Colonic mucosa (tissue), 4 donors: ENCODE data around the gene CBLN1. TPM values are rescaled to one million over a fixed set of nuclear protein-coding genes. Genes with fewer than 3 reads are reported as not detected.

Experiments
- DNase-seq: peaks from one replicate; pipeline ENCODE4 v3.0.0-alpha.2; 2020
- H3K27ac ChIP-seq: fragments of 200-600 bp; one replicate; pipeline ENCODE4 v1.8.0; 2021
- H3K27me3 ChIP-seq: fragments of 200-600 bp; one replicate; pipeline ENCODE4 v1.8.0; 2021
- H3K36me3 ChIP-seq: fragments of 200-600 bp; one replicate; pipeline ENCODE4 v1.8.0; 2021
- H3K4me1 ChIP-seq: fragments of 200-600 bp; one replicate; pipeline ENCODE4 v1.8.0; 2021; ENCODE audit warnings: mild to moderate bottlenecking
- H3K4me3 ChIP-seq: fragments of 200-600 bp; one replicate; pipeline ENCODE4 v1.8.0; 2021
- H3K9ac ChIP-seq, 2 donors: one replicate each; pipeline ENCODE4 v1.7.0; 2013; ENCODE audit warnings: control low read depth in 2 of 2, low read depth in 2 of 2, low read length in 2 of 2
- H3K9me3 ChIP-seq: fragments of 200-600 bp; one replicate; pipeline ENCODE4 v1.8.0; 2021
- intact Hi-C: fragments of 100-400 bp; cut with DNase I; formaldehyde crosslinking; loops from one replicate; pipeline ENCODE4 v1.14.1; 2022
- total RNA-seq, 2 donors: library from RNA; stranded (reverse); fragmentation: NEBNext Ultra II Directional in 1 of 2; extraction: Animal tissue kit (Norgen Biotek cat#: 25700) in 1 of 2; gene quantifications; one replicate each; pipeline ENCODE4 v1.2.1, GENCODE V29; 2021
- TF ChIP-seq, protein P1 (sequence below): fragments of 200-600 bp; IDR thresholded peaks from one replicate; pipeline ENCODE4 v1.8.0; 2022; ENCODE audit warnings: antibody characterized with exemption, mild to moderate bottlenecking
- donor health status: healthy.
- donor health status: DM: no; HTN: no; CAD: no.
- donor health status: DM: no; HTN: no; CAD: no.

The CBLN1 gene
- total RNA-seq, result under 1 TPM; 0.45 to 0.62 TPM

DNA sequence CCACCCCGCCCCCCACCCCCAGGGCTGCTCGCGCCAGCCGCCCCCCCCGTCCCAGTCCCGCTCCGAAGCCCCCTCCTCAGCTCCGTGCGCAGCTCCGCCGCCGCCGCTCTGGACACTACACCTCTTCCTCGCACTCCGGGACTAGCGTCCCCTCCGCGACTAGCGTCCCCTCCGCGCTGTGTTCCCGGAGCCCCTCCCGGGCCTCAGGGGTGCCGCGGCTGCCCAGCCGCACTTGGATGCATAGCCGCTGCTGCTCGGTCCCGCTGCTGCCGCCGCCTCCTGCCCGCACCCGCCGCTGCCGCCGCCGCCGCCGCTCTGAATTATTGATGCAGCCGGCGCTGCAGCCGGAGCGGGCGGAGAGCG is at the start of gene CBLN1:
TSS of gene CBLN1 (minus strand) at position 359 of the 363 bp plus-strand sequence. CDS start 373 bp downstream, outside the sequence.
- DNase-seq, result no peak
- Histone ChIP-seq H3K4me1 (peaks cover 10% of the 10 kb centered on the region), H3K27ac (peak within 1 kb of the TSS; percentile 80)

DNA sequence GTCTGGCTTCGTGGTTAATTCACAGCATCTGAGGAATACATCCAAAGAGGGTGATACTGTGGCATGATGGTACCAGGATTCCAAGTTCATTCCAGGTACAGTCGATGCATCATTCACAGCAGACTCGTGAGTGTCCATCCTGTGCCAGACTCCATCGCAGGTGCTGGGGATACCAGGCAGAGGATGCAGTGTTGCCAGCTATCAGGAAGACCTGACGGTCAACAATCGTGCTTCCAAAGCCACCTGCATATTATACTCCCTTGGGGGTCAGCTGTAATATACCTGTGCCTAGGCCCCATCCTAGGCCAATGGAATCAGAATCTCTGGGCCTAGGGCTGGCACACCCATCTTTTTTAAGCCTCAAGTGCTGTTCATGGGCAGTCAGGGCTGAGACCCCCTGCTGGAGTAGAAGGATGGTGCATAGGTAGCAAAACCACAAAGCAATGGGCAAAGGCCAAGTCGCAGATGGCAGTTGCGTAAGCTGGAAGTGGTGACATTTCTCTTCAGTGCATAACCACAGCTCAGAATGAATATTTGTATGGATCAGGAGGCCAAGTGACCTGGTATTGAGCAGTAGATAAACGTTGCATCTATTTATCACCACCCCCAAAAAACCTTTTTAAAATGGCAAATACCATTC is 49.0 kb upstream of the CBLN1 start:
- Histone ChIP-seq H3K4me3 (no peak overlapping the region), H3K27ac (no peak overlapping the region), H3K36me3 (no peaks in the 10 kb centered on the region), H3K27me3 (no peaks in the 10 kb centered on the region), H3K9me3 (no peaks in the 10 kb centered on the region), H3K9ac (no peak overlapping the region), H3K4me1 (no peaks in the 10 kb centered on the region)
- no peak for DNase-seq
- intact Hi-C loops, result no loop called here
- TF ChIP-seq, protein P1, sequence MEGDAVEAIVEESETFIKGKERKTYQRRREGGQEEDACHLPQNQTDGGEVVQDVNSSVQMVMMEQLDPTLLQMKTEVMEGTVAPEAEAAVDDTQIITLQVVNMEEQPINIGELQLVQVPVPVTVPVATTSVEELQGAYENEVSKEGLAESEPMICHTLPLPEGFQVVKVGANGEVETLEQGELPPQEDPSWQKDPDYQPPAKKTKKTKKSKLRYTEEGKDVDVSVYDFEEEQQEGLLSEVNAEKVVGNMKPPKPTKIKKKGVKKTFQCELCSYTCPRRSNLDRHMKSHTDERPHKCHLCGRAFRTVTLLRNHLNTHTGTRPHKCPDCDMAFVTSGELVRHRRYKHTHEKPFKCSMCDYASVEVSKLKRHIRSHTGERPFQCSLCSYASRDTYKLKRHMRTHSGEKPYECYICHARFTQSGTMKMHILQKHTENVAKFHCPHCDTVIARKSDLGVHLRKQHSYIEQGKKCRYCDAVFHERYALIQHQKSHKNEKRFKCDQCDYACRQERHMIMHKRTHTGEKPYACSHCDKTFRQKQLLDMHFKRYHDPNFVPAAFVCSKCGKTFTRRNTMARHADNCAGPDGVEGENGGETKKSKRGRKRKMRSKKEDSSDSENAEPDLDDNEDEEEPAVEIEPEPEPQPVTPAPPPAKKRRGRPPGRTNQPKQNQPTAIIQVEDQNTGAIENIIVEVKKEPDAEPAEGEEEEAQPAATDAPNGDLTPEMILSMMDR, result no peak

More for the DNA sequence above, at the start of gene CBLN1:
- peak within 1 kb of the TSS; percentile 26 to 52 for H3K9ac ChIP-seq
- H3K36me3 ChIP-seq, result no peaks in the 10 kb centered on the region
- H3K9me3 ChIP-seq, result no peaks in the 10 kb centered on the region
- peak within 1 kb of the TSS; percentile 44 for H3K4me3 ChIP-seq
- H3K27me3 ChIP-seq, result peaks cover 69% of the 10 kb centered on the region
- intact Hi-C loops, result no loop called here
- TF ChIP-seq, protein P1, result no peak

- TF ChIP-seq, protein P1, result no peak
These were observed 46.7 kb upstream of the CBLN1 start for GRCh38 chr16:49328325-49328724.

GRCh38 chr16:49327466-49327865 is 45.8 kb upstream of the CBLN1 start:
- Histone ChIP-seq H3K9me3 (no peaks in the 10 kb centered on the region), H3K27ac (no peak overlapping the region), H3K27me3 (no peaks in the 10 kb centered on the region), H3K9ac (no peak overlapping the region), H3K4me3 (no peak overlapping the region), H3K4me1 (no peaks in the 10 kb centered on the region), H3K36me3 (no peaks in the 10 kb centered on the region)
- DNase-seq, result no peak
- TF ChIP-seq, protein P1, result no peak
- intact Hi-C loops, result no loop called here

More at GRCh38 chr16:49328325-49328724, 46.7 kb upstream of the CBLN1 start:
- Histone ChIP-seq H3K9ac (no peak overlapping the region), H3K36me3 (no peaks in the 10 kb centered on the region), H3K4me1 (no peaks in the 10 kb centered on the region), H3K27me3 (no peaks in the 10 kb centered on the region), H3K9me3 (no peaks in the 10 kb centered on the region), H3K4me3 (no peak overlapping the region), H3K27ac (no peak overlapping the region)
- DNase-seq, result no peak
- intact Hi-C loops, result no loop called here

DNA sequence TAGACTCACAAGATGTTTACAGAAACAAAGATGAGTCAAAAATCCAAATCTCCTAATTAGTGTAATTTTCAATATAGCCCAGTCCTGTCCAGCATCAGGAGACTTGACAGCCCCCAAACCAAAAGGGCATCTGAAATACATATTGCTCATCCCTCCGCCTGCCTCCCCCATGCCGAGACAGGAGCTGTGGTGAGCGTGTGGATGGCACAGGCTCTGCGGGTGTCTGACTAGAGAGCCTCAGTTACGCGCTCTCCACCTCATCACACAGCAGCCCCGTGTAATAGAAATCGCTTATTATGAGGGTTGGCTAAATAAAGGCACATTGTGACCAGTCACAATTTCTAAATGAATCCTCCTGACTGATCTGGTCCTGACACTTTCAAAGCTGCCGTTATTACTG is 43.1 kb upstream of the CBLN1 start:
- no peaks in the 10 kb centered on the region for H3K9me3 ChIP-seq
- TF ChIP-seq, protein P1, result no peak
- H3K4me1 ChIP-seq, result no peaks in the 10 kb centered on the region
- no peak overlapping the region for H3K4me3 ChIP-seq
- no peaks in the 10 kb centered on the region for H3K27me3 ChIP-seq
- intact Hi-C loops, result no loop called here
- no peak for DNase-seq
- H3K9ac ChIP-seq, result no peak overlapping the region
- H3K27ac ChIP-seq, result no peak overlapping the region
- H3K36me3 ChIP-seq, result no peaks in the 10 kb centered on the region
